ENCODE measurements around the gene UPF1. TPM values are rescaled to one million over a fixed set of nuclear protein-coding genes. Genes with fewer than 3 reads are reported as not detected.
"Not testable (repeated sequence)": the region's sequence is repeated elsewhere in the genome, so short reads cannot be mapped to it uniquely, and the experiment has no call there.

UPF1 gene
- total RNA-seq, 2 experiments from 2014 or later = 98.4 to 98.7 TPM

GRCh38 chr19:18900700-18901481 is 69.1 kb downstream of the UPF1 start:
- ATAC-seq = no peak
- DNase-seq = no peak
- CTCF ChIA-PET = interaction anchor here (0.6 kb wide), 1 partner anchor 29 kb away, joined by 5 read pairs; no protein-coding TSS in a partner anchor
- H3K27ac Mint-ChIP-seq = no peak overlapping the region
- peaks cover 14% of the 10 kb centered on the region for H3K27me3 Mint-ChIP-seq
- H3K4me3 Mint-ChIP-seq = no peak overlapping the region
- H3K36me3 Mint-ChIP-seq = peaks cover 5% of the 10 kb centered on the region
- no peaks in the 10 kb centered on the region for H3K9me3 Mint-ChIP-seq (ENCODE audit: low read depth)
- peaks cover 9% of the 10 kb centered on the region for H3K4me1 Mint-ChIP-seq

- H3K36me3 Mint-ChIP-seq = peaks cover 5% of the 10 kb centered on the region
- H3K9me3 Mint-ChIP-seq (ENCODE audit: low read depth) = no peaks in the 10 kb centered on the region
- CTCF ChIA-PET = no interaction called here
- DNase-seq = no peak
- H3K27me3 Mint-ChIP-seq = peaks cover 12% of the 10 kb centered on the region
- no peak overlapping the region for H3K27ac Mint-ChIP-seq
- no peak overlapping the region for H3K4me3 Mint-ChIP-seq
- no peak for ATAC-seq
- H3K4me1 Mint-ChIP-seq = peaks cover 7% of the 10 kb centered on the region
Observed at GRCh38 chr19:18901491-18901890, 69.7 kb downstream of the UPF1 start.

DNA sequence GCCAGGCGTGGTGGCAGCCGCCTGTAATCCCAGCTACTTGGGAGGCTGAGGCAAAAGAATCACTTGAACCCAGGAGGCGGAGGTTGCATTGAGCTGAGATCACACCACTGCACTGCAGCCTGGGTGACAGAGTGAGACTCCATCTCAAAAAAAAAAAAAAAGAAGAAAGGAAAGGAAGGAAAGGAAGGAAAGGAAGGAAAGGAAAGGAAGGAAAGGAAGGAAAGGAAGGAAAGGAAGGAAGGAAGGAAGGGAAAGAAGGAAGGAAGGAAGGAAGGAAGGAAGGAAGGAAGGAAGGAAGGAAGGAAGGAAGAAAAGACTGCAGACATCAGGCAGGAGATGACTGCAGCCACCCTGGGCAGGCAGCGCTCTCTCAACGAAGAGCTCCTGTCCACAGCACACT is 70.8 kb downstream of the UPF1 start:
- H3K36me3 Mint-ChIP-seq; H3K27me3 Mint-ChIP-seq; H3K9me3 Mint-ChIP-seq (ENCODE audit: low read depth); H3K4me3 Mint-ChIP-seq; DNase-seq; H3K4me1 Mint-ChIP-seq; H3K27ac Mint-ChIP-seq; CTCF ChIA-PET; ATAC-seq: not testable (repeated sequence)

DNA sequence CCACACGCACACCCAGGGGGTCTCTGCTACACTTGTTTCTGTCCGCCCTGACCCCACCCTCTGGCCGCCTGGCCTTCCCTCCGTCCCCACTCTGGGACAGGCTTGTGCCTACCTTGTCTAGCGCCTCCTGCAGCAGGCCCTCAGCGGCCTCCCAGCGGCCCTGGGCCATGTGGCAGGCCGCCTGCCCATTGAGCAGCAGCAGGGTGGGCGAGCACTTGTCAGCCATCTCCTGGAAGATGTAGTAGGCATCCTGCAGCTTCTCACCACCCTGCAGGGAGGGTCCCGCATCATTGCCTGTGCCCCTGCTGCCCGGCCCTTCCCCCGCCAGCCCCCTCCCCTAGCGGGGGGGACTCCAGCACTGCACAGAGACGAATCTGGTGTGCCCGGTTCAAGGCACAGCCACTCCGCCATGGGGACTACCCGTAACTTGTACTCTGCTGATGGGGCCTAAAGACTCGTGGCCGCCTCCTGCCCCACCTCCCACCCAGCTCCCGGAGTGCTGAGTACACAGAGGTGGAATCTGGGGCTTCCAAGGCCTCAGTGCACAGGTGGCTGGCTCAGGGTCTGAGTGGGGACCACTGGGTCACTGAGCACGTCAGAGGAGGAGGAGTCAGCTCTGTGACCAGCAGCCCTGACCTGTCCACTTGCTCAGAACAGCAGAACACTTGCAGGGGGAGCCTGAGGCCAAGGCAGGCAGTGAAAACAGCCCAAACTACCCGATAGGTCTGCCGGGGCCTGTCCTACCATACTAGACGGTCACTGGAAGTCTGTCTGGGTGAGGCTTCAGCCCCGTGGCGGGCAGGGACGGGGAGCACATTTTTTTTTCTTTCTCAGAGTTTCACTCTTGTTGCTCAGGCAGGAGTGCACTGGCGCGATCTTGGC is 71.6 kb downstream of the UPF1 start:
- peaks cover 5% of the 10 kb centered on the region for H3K36me3 Mint-ChIP-seq
- no peak for ATAC-seq
- no peak overlapping the region for H3K27ac Mint-ChIP-seq
- CTCF ChIA-PET = no interaction called here
- DNase-seq = no peak
- no peaks in the 10 kb centered on the region for H3K27me3 Mint-ChIP-seq
- H3K4me1 Mint-ChIP-seq = no peaks in the 10 kb centered on the region
- no peaks in the 10 kb centered on the region for H3K9me3 Mint-ChIP-seq (ENCODE audit: low read depth)
- H3K4me3 Mint-ChIP-seq = no peak overlapping the region

GRCh38 chr19:18904334-18905057 is 72.7 kb downstream of the UPF1 start:
- no peak for DNase-seq
- Mint-ChIP-seq H3K4me3 (no peak overlapping the region), H3K9me3 (ENCODE audit: low read depth) (no peaks in the 10 kb centered on the region), H3K36me3 (peaks cover 5% of the 10 kb centered on the region), H3K27ac (no peak overlapping the region), H3K4me1 (no peaks in the 10 kb centered on the region), H3K27me3 (no peaks in the 10 kb centered on the region)
- CTCF ChIA-PET = interaction anchor here (1.4 kb wide), 1 partner anchor 11 kb away, joined by 3 read pairs; no protein-coding TSS in a partner anchor
- no peak for ATAC-seq

- CTCF ChIA-PET = interaction anchor here (1.4 kb wide), 1 partner anchor 12 kb away, joined by 3 read pairs; no protein-coding TSS in a partner anchor
- Mint-ChIP-seq H3K4me1 (no peaks in the 10 kb centered on the region), H3K27ac (no peak overlapping the region), H3K36me3 (peaks cover 5% of the 10 kb centered on the region), H3K27me3 (no peaks in the 10 kb centered on the region), H3K9me3 (ENCODE audit: low read depth) (no peaks in the 10 kb centered on the region), H3K4me3 (no peak overlapping the region)
- ATAC-seq (no peak), DNase-seq (no peak)
Observed at GRCh38 chr19:18905058-18905456, 73.3 kb downstream of the UPF1 start.

GRCh38 chr19:18905513-18906236 is 73.9 kb downstream of the UPF1 start:
- H3K4me3 Mint-ChIP-seq = no peak overlapping the region

DNA sequence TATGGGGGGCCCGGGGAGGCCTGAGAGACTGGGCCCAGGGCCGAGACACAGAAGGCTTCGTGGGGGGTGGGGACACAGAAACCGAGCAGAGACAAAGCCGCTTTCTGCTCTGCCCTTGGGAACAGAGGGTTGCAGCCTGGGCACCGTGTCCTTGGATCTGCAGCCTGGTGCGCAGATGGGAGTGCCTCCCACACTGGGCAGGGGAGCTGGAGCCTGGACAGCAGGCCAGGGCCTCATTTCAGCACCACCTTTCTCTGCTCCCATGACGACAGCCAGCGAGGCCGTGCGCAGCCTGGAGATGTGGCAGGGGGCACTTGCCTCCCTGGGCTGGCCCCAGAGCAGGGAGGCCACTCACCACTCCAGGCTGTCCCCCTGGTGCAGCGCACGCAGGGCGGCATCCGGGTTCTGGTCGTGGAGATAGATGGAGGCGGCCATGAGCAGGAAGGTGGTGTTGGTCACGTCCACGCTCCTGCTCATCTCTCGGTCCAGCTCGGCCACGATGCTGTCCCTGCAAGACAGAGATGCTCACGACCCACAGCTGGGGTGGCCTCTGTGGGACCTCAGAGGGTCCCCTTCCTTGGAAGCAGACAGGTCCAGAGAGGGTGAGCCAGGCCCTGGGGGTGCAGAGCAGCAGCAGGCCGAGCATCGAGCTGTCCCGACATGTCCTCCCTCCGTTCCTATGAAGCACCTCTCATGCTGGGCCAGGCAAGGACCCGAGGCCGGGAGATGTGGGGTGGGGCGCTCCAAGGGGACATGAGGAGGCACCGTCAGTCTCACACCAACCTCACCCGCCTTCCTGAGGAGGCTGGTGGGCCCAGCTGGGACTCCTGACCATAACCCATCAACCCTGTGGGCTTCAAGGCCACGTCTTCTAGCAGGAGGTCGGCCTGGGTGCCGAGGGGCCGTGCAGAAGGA is 75.1 kb downstream of the UPF1 start:
- CTCF ChIA-PET = no interaction called here
- DNase-seq (no peak), ATAC-seq (no peak)
- Mint-ChIP-seq H3K4me3 (no peak overlapping the region), H3K27me3 (no peaks in the 10 kb centered on the region), H3K36me3 (no peaks in the 10 kb centered on the region), H3K9me3 (ENCODE audit: low read depth) (no peaks in the 10 kb centered on the region), H3K4me1 (no peaks in the 10 kb centered on the region), H3K27ac (no peak overlapping the region)

More at GRCh38 chr19:18905513-18906236, 73.9 kb downstream of the UPF1 start:
- Mint-ChIP-seq H3K27me3 (no peaks in the 10 kb centered on the region), H3K27ac (no peak overlapping the region), H3K4me1 (no peaks in the 10 kb centered on the region), H3K9me3 (ENCODE audit: low read depth) (no peaks in the 10 kb centered on the region), H3K36me3 (peaks cover 5% of the 10 kb centered on the region)
- CTCF ChIA-PET = interaction anchor here (1.4 kb wide), 1 partner anchor 12 kb away, joined by 3 read pairs; no protein-coding TSS in a partner anchor
- ATAC-seq = no peak
- DNase-seq = no peak

- Mint-ChIP-seq H3K4me3 (no peak overlapping the region), H3K9me3 (ENCODE audit: low read depth) (no peaks in the 10 kb centered on the region), H3K4me1 (no peaks in the 10 kb centered on the region), H3K27ac (no peak overlapping the region), H3K36me3 (peaks cover 7% of the 10 kb centered on the region), H3K27me3 (no peaks in the 10 kb centered on the region)
- ATAC-seq (no peak), DNase-seq (no peak)
- CTCF ChIA-PET = no interaction called here
Observed at GRCh38 chr19:18908917-18909619, 77.3 kb downstream of the UPF1 start.

DNA sequence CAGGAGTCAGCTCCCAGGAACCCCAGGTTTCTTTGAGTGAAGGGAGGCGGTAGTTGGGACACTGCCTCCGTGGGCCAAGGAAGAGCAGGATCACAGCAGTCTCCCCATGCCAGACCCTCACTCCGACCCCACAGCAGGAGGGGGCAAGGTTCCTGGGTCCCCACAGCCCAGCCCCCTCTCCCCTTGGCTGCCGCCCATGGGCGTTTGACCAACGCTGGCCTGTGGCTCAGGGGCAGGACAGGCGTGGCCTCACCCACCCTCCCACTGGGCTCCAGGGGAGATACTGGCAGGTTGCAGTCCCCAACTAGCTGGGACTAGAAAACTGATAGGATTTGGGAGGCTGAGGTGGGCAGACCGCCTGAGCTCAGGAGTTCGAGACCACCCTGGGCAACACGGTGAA is 78.3 kb downstream of the UPF1 start:
- DNase-seq (no peak), ATAC-seq (no peak)
- CTCF ChIA-PET = no interaction called here
- H3K27me3 Mint-ChIP-seq = no peaks in the 10 kb centered on the region
- H3K36me3 Mint-ChIP-seq = peaks cover 7% of the 10 kb centered on the region
- peaks cover 1% of the 10 kb centered on the region for H3K4me1 Mint-ChIP-seq
- H3K9me3 Mint-ChIP-seq (ENCODE audit: low read depth) = no peaks in the 10 kb centered on the region
- H3K27ac Mint-ChIP-seq = no peak overlapping the region
- H3K4me3 Mint-ChIP-seq = no peak overlapping the region

GRCh38 chr19:18910801-18911436 is 79.2 kb downstream of the UPF1 start:
- peaks cover 11% of the 10 kb centered on the region for H3K36me3 Mint-ChIP-seq
- DNase-seq = no peak

More at GRCh38 chr19:18910801-18911436, 79.2 kb downstream of the UPF1 start:
- no peak for ATAC-seq
- Mint-ChIP-seq H3K4me3 (no peak overlapping the region), H3K4me1 (peaks cover 9% of the 10 kb centered on the region), H3K27ac (no peak overlapping the region), H3K27me3 (no peaks in the 10 kb centered on the region), H3K9me3 (ENCODE audit: low read depth) (no peaks in the 10 kb centered on the region)
- CTCF ChIA-PET = no interaction called here

Data from activated CD8-positive, alpha-beta memory T cell treated with anti-CD3 and anti-CD28 coated beads, Interleukin-2, amount 10 ng/mL, durations not matched to agents 7 days and 5 days (primary cell).